NCI-H1105 treated with DMSO at 0.1 percent for 48 hours (cell line): ENCODE results near the gene ALG14.

ENCODE experiments used
- DNase-seq: peaks from one replicate; lab custom pipeline; 2025; lab: John Stamatoyannopoulos, UW

Gene ALG14

DNA sequence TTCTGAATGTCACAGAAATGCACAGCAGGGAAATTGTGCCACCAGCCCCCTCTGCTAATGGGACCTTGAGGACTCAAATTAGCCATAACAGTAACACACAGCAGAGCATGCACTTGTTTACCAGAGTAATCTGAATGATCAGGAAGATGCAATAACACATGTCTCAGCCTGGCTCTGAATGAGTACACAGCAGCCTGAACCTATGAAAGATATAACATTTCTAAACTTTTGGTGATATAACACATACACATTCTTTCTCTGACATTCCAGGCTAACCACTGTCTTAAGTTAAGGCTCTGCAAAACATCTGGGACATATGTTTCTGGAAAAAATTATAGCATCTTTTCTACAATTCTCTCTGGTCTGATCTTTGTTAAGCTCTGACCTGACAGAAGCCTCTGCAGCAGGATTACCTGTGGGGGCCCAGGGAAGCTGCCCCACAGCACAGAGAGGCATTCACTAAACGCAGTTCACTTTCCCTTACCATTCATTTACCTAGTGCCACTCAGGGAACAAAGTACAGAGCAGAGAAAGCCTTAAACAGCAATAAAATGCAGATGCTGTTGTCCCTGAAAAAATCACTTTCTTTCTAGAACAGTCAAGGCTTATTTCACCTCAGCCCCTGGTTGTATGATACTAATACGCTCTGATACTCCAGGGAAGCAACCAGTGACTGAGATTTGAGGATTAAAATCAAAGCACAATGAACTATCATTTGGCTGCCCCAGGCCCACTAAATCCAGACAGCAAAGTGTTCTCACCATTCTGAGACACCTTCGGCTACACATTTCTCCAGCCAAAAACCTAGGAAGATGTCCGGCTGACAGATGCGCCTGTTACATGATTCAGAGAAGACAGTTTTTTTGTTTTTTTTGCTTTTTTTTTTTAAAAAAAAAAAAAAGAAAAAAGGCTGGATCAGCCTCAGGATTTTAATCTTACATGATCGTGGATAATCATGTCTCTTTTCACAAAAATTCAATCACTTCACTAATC lies 91.9 kb downstream of the ALG14 start:
- DNase-seq = no peak

GRCh38 chr1:94979656-94980581 lies 92.8 kb downstream of the ALG14 start:
- no peak for DNase-seq

DNA sequence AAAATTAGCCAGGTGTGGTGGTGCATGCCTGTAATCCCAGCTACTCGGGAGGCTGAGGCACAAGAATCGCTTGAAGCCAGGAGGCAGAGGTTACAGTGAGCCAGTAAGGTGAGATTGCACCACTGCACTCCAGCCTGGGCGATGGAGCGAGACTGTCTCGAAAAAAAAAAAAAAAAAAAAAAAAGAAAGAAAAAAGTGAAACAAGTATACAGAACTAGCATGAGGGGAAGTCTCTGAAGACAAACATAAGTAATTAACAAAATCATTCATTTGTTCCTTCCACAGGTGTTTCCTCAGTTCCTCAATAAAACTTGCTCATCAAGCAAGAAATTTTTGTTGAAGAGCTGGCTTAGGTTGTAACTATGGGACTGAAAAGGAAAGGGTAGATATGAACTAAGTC lies 93.6 kb downstream of the ALG14 start:
- DNase-seq = no peak

DNA sequence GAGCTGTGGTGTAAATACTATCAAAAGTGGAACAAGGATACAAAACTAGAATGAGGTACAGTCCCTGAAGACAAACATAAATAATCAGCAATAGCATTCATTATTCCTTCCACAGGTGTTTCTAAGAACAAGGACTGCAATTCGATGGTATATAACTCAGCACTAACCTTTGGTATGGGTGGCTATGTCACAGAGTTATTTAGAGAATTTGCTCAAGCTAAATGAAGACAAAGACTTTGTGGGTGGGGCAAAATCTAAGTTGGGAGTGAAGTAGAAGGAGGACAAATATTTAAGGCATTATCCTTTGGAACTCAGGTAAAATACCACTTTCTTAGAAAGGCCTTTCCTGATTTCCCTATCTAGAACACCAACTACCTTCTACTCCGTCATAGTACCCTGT lies 94.3 kb downstream of the ALG14 start:
- no peak for DNase-seq

- DNase-seq = no peak
These were observed 95.7 kb downstream of the ALG14 start for GRCh38 chr1:94976971-94977548.

DNA sequence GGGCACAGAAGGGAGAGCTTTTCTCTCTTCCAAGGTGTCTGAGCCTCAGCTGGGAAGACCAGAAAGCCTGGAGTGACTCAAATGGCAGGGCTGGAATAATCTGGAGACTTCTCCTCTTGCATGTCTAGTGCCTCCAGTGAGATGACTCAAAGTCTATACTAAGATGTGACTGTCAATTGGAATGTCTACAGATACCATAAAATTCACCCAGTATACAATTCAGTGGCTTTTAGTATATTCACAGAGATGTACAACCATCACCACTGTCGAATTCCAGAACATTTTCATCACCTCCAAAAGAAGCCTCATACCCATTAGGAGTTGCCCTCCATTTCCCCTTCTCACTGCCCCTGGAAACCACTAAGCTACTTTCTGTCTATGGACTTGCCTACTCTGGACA lies 97.9 kb downstream of the ALG14 start:
- no peak for DNase-seq

GRCh38 chr1:94974241-94974640 lies 98.5 kb downstream of the ALG14 start:
- no peak for DNase-seq

GRCh38 chr1:94973309-94973922 lies 99.3 kb downstream of the ALG14 start:
- no peak for DNase-seq

GRCh38 chr1:94971491-94971924 lies 101.2 kb downstream of the ALG14 start:
- no peak for DNase-seq

DNA sequence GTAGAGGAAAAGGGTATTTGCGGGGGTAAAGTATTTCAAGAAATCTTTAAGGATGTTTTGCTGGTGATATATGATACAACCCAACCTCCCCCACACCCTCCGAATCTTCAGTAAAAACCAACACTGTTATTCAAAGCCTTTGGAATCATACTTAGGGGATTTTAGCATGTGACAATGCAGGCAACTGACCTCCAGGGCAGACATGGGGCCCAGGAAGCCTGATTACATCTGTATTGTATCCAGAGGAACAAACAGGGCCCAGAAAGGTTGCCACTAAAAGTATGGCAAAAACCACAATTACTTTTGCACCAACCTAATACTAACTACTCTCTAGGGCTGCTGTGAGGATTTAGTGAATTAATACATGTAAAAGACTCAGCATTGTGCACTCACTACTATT lies 102.0 kb downstream of the ALG14 start:
- DNase-seq = no peak

DNA sequence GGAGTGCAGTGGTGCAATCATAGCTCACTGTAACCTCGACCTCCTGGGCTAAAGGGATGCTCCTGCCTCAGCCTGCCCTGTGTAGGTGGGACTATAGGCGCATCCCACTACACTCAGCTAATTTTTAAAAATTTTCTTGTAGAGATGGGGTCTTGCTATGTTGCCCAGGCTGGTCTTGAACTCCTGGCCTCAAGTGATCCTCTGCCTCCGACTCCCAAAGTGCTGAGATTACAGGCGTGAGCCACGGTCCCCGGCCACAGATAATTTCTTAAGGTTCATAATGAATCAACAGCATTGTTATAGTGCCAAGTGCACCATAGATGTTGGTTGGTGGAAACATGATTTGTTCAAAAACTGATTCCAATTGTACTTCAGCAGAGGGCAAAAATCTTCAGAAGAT lies 103.6 kb downstream of the ALG14 start:
- no peak for DNase-seq

DNA sequence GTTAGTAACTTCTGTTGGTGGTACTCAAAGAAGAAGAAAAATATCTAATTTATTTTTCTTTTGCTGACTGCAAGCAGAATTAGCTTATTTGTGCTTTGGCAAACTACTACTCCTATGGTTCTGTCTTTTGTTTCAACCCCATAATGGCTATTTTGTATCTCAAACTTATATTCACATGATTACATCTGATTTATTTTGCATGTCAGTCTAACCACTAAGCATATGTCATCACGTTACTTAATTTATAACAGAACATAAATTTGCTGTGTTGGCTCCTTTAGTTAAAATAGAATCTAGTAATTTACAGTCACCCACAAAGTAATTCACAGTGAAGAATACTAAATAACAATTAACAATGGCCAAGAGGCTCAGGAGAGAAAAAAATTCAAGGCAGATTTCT lies 106.7 kb downstream of the ALG14 start:
- DNase-seq = no peak

DNA sequence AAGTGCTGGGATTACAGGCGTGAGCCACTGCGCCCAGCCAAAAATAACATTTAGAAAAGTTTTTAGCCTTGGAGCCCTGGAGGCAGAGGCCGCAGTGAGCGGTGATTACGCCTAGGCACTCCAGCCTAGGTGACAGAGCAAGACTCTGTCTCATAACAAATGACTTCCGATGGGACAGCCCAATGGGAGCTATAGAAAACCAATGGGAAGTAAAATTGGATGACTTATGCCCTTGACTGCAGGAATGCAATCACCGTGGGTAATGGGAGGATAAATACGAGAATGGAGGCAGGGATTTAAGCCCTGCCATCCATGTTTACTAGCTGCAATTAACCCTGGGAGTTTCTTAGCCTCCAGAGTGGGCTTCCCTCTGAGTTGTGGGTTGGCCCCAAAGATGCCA lies 108.9 kb downstream of the ALG14 start:
- no peak for DNase-seq

GRCh38 chr1:94962409-94963265 lies 110.1 kb downstream of the ALG14 start:
- no peak for DNase-seq

DNA sequence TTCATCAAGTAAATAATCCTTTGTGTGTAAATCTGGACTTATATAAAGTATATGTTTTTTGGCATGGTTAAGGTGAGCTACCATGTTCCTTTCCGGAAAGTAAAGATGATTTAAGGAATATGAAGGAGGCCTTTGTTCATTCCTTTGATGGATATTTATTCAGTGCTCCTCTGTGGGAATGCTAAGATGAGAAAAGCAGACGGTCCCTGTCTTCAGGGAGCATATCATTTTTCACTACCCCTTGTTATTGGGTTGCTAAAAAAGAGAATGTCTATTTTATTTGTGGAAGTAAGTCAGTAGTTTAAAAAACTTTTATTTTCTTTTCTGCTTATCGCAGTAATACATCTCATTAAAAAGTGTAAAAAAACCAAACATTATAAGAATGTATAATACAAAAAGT lies 110.8 kb downstream of the ALG14 start:
- no peak for DNase-seq

GRCh38 chr1:94961582-94961981 lies 111.2 kb downstream of the ALG14 start:
- no peak for DNase-seq

- DNase-seq = no peak
These were observed 114.7 kb downstream of the ALG14 start for GRCh38 chr1:94958081-94958480.

DNA sequence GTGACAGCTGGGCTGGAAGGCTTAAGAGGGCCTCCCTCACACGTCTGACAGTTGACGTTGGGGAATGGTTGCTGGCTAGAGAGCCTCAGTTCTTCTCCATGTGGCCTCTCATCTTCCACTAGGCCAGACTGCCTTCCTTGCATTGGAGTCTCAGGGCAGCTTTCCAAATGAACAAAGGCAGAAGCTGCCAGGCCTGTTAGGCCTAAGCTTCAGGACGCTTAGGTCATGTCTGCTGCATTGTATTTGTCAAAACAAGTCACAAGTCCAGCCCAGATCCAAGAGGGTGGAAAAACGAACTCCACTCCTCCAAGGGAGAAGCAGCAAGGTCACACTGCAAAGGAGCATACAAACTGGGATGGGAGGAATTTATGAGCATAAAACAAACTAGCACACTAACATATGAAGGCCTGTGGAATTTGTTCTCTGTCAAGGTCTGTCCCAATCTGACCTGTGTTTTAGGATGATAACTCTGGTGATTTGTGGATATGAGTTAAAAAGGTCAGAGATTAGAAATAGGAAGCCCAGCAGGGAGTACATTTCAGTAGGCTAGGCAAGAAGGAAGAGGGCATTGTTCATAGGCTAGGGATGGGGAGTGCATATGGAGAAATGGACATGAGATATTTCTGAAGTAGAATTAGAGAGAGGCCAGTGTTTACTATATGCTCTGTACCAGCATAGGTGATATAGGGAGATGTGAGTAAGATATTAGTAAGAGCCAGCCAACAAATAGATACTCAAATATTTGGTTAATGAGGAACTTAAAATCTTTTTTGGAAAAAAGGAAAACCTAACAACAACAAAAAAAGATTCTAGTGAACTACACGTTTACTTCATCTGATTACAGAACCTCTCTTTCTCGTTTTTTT lies 116.8 kb downstream of the ALG14 start:
- DNase-seq = no peak

DNA sequence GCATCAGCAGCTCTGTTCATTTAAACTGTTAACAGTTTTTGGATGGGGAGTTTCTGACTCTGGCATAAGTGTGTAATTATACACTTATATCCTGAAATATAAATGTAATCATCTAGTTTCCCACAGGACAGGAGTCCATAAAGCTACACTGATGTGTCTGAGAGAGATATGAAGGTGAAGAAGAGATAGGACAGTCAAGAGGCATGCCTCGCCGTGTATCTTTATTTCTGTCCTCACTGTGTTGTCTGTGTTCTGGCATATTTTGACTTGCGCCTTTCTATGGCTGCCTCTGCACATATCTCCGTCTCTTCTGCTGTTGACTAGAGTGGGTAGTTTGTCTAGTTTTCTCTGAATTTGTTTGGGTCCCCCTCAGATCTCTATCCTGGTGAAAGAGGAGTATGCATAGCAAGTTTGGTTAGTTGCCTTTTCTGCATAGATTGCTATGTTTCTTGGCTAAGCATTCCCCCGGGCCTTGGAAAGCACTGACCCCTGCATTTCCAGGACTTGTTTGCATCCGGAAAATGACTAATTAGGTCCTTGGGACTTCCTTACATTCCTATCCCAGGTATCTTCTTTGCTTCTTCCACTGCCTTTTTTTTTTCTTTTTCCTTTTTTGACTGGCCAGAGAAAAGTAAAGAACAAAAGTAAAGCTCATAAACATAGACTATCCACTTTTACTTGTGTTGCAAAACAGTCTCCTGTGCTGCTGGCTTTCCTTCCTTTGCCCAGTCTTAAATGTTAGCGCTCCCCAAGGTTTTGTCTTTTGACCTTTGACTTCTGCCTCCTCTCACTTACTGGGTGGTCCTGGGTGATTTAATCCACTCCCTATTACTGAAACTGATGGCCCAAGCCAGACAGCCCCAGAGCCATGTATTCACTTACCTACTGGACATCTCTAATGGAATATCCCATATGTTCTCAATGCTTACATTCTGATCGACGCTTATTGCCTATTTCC lies 118.2 kb downstream of the ALG14 start:
- no peak for DNase-seq
